HL-60/S4 treated with retinoic acid at 250 ng/mL for 4 days and 3 days (cell line): Measurements from ENCODE around the gene OR2T35.
"Not testable (repeated sequence)": the region's sequence is repeated elsewhere in the genome, so short reads cannot be mapped to it uniquely, and the experiment has no call there.

Source experiments
- in situ Hi-C: fragments of 300-500 bp; cut with MboI; formaldehyde crosslinking; loops from 2 replicates; pipeline ENCODE4 v1.7.0; 2022; ENCODE audit warnings: low sequenced_read_pairs

The OR2T35 gene

GRCh38 chr1:248645178-248645577 is at the start of gene OR2T35:
Gene OR2T35, minus strand, starts transcription at chr1:248645278. Its CDS starts 6,020 bp downstream, at chr1:248639258.
- in situ Hi-C loops, result not testable (repeated sequence)

GRCh38 chr1:248691567-248692155 is 46.6 kb upstream of the OR2T35 start:
- in situ Hi-C loops, result no loop called here

GRCh38 chr1:248688527-248689298 is 43.6 kb upstream of the OR2T35 start:
- in situ Hi-C loops, result no loop called here

GRCh38 chr1:248686815-248687214 is 41.7 kb upstream of the OR2T35 start:
- in situ Hi-C loops, result no loop called here

GRCh38 chr1:248681651-248682050 is 36.6 kb upstream of the OR2T35 start:
- in situ Hi-C loops, result no loop called here

GRCh38 chr1:248670003-248670402 is 24.9 kb upstream of the OR2T35 start:
- in situ Hi-C loops, result no loop called here

- in situ Hi-C loops, result not testable (repeated sequence)
Measured at GRCh38 chr1:248663453-248664328, 18.6 kb upstream of the OR2T35 start.

- in situ Hi-C loops, result not testable (repeated sequence)
Measured at GRCh38 chr1:248656797-248657196, 11.7 kb upstream of the OR2T35 start.

GRCh38 chr1:248655354-248655753 is 10.3 kb upstream of the OR2T35 start, which contains the start of gene OR2T27:
Gene OR2T27, minus strand, starts transcription at chr1:248655528. Its CDS starts 4,644 bp downstream, at chr1:248650884.
- in situ Hi-C loops, result not testable (repeated sequence)

GRCh38 chr1:248648770-248649536 is 3.9 kb upstream of the OR2T35 start:
- in situ Hi-C loops, result not testable (repeated sequence)

- in situ Hi-C loops, result not testable (repeated sequence)
Measured at GRCh38 chr1:248642971-248643651, 2.0 kb downstream of the OR2T35 start.

- in situ Hi-C loops, result not testable (repeated sequence)
Measured at GRCh38 chr1:248641583-248641982, 3.5 kb downstream of the OR2T35 start.

- in situ Hi-C loops, result not testable (repeated sequence)
Measured at GRCh38 chr1:248640906-248641305, 4.2 kb downstream of the OR2T35 start.

- in situ Hi-C loops, result not testable (repeated sequence)
Measured at GRCh38 chr1:248639652-248640051, 5.4 kb downstream of the OR2T35 start.

GRCh38 chr1:248636612-248637011 is 8.5 kb downstream of the OR2T35 start:
- in situ Hi-C loops, result not testable (repeated sequence)

GRCh38 chr1:248634991-248635390 is 10.1 kb downstream of the OR2T35 start, which contains the start of gene OR2T11:
Gene OR2T11, minus strand, starts transcription at chr1:248635091. Its CDS starts 7,963 bp downstream, at chr1:248627128.
- in situ Hi-C loops, result not testable (repeated sequence)

GRCh38 chr1:248631354-248632008 is 13.6 kb downstream of the OR2T35 start:
- in situ Hi-C loops, result no loop called here

- in situ Hi-C loops, result no loop called here
Measured at GRCh38 chr1:248630551-248630950, 14.5 kb downstream of the OR2T35 start.
